GM18498 (cell line): ENCODE data around the gene AVL9.
"Not testable (repeated sequence)": the region's sequence is repeated elsewhere in the genome, so short reads cannot be mapped to it uniquely, and the experiment has no call there.

Experiments used
- ATAC-seq: cut with Tn5 transposase; IDR thresholded peaks from one replicate; pipeline ENCODE4 v1.9.1; 2021; ENCODE audit warnings: mild to moderate bottlenecking, moderate library complexity; ENCODE audit not compliant: unreplicated experiment

AVL9 gene

GRCh38 chr7:32586291-32587221 lies 91.3 kb downstream of the AVL9 start:
- no peak for ATAC-seq

GRCh38 chr7:32587411-32587948 lies 92.2 kb downstream of the AVL9 start:
- ATAC-seq, result no peak

GRCh38 chr7:32588657-32589056 lies 93.4 kb downstream of the AVL9 start:
- ATAC-seq, result no peak

- no peak for ATAC-seq
Measured at GRCh38 chr7:32591938-32592337, 96.6 kb downstream of the AVL9 start.

GRCh38 chr7:32592701-32593100 lies 97.4 kb downstream of the AVL9 start:
- no peak for ATAC-seq

- no peak for ATAC-seq
Measured at GRCh38 chr7:32594965-32595490, 99.7 kb downstream of the AVL9 start.

- not testable (repeated sequence) for ATAC-seq
Measured at GRCh38 chr7:32601196-32601595, 105.9 kb downstream of the AVL9 start.

- ATAC-seq, result no peak
Measured at GRCh38 chr7:32602470-32602869, 107.2 kb downstream of the AVL9 start.

GRCh38 chr7:32603492-32603891 lies 108.2 kb downstream of the AVL9 start:
- not testable (repeated sequence) for ATAC-seq

GRCh38 chr7:32604047-32604446 lies 108.8 kb downstream of the AVL9 start:
- ATAC-seq, result not testable (repeated sequence)

GRCh38 chr7:32605032-32605431 lies 109.7 kb downstream of the AVL9 start:
- ATAC-seq, result no peak

GRCh38 chr7:32609463-32609862 lies 114.2 kb downstream of the AVL9 start:
- no peak for ATAC-seq

- ATAC-seq, result no peak
Measured at GRCh38 chr7:32611201-32612099, 116.2 kb downstream of the AVL9 start.

GRCh38 chr7:32616625-32617024 lies 121.3 kb downstream of the AVL9 start:
- ATAC-seq, result no peak

- ATAC-seq, result no peak
Measured at GRCh38 chr7:32618470-32618869, 123.2 kb downstream of the AVL9 start.

GRCh38 chr7:32618987-32619386 lies 123.7 kb downstream of the AVL9 start:
- ATAC-seq, result no peak

GRCh38 chr7:32619416-32619815 lies 124.1 kb downstream of the AVL9 start:
- ATAC-seq, result not testable (repeated sequence)

GRCh38 chr7:32631021-32631420 lies 135.7 kb downstream of the AVL9 start:
- ATAC-seq, result no peak

- not testable (repeated sequence) for ATAC-seq
Measured at GRCh38 chr7:32631590-32632497, 136.6 kb downstream of the AVL9 start.

GRCh38 chr7:32633446-32633845 lies 138.2 kb downstream of the AVL9 start:
- not testable (repeated sequence) for ATAC-seq
